Hepatocyte (in vitro differentiated cells): ENCODE measurements around the gene GFER. TPM values are rescaled to one million over a fixed set of nuclear protein-coding genes. Genes with fewer than 3 reads are reported as not detected.
"Not testable (repeated sequence)": the region's sequence is repeated elsewhere in the genome, so short reads cannot be mapped to it uniquely, and the experiment has no call there.

Experiments used
- DNase-seq: peaks from one replicate; pipeline ENCODE4 v3.0.0-alpha.2; 2016; ENCODE audit warnings: low spot score
- H2AFZ ChIP-seq: fragments of 200-600 bp; sonication (generic); 2 replicates; pipeline ENCODE4 v1.6.0; 2016; ENCODE audit warnings: antibody characterized with exemption, mild to moderate bottlenecking
- H3K27ac ChIP-seq: fragments of 200-600 bp; sonication (generic); 2 replicates; pipeline ENCODE4 v1.5.1; 2016; ENCODE audit warnings: mild to moderate bottlenecking
- H3K27me3 ChIP-seq: fragments of 200-600 bp; sonication (generic); 2 replicates; pipeline ENCODE4 v1.6.1; 2016
- H3K36me3 ChIP-seq: fragments of 200-600 bp; sonication (generic); replicated peaks from 2 replicates; pipeline ENCODE4 v1.5.1; 2016; ENCODE audit warnings: low read depth; ENCODE audit not compliant: insufficient read depth
- H3K4me1 ChIP-seq: fragments of 200-600 bp; sonication (generic); 2 replicates; pipeline ENCODE4 v1.5.1; 2016; ENCODE audit warnings: mild to moderate bottlenecking, moderate library complexity; ENCODE audit not compliant: insufficient read depth
- H3K4me2 ChIP-seq: fragments of 200-600 bp; sonication (generic); 2 replicates; pipeline ENCODE4 v1.6.0; 2016
- H3K4me3 ChIP-seq: fragments of 200-600 bp; sonication (generic); 2 replicates; pipeline ENCODE4 v1.5.1; 2016; ENCODE audit warnings: mild to moderate bottlenecking
- H3K79me2 ChIP-seq: fragments of 200-600 bp; sonication (generic); 2 replicates; pipeline ENCODE4 v1.6.0; 2017; ENCODE audit warnings: mild to moderate bottlenecking
- H3K9me2 ChIP-seq: fragments of 200-600 bp; sonication (generic); replicated peaks from 2 replicates; pipeline ENCODE4 v1.6.0; 2017; ENCODE audit warnings: mild to moderate bottlenecking; ENCODE audit not compliant: insufficient read depth
- H3K9me3 ChIP-seq: fragments of 200-600 bp; sonication (generic); 2 replicates; pipeline ENCODE4 v1.5.1; 2016; ENCODE audit warnings: low read depth, mild to moderate bottlenecking
- H4K20me1 ChIP-seq: fragments of 200-600 bp; sonication (generic); 2 replicates; pipeline ENCODE4 v1.6.0; 2016; ENCODE audit warnings: mild to moderate bottlenecking; ENCODE audit not compliant: insufficient read depth, poor library complexity, severe bottlenecking
- CTCF ChIP-seq: fragments of 200-600 bp; sonication (generic); IDR thresholded peaks from 2 replicates; pipeline ENCODE4 v1.5.1; 2016; ENCODE audit warnings: antibody characterized with exemption, mild to moderate bottlenecking; ENCODE audit not compliant: poor library complexity
- EZH2 ChIP-seq: fragments of 200-600 bp; sonication (generic); IDR thresholded peaks from 2 replicates; pipeline ENCODE4 v1.6.1; 2016; ENCODE audit warnings: antibody characterized with exemption, mild to moderate bottlenecking, borderline replicate concordance
- EZH2phosphoT487 ChIP-seq: fragments of 200-600 bp; sonication (generic); IDR thresholded peaks from one replicate; pipeline ENCODE4 v1.6.1; 2018; ENCODE audit warnings: antibody characterized with exemption, mild to moderate bottlenecking, low read depth, moderate library complexity; ENCODE audit not compliant: unreplicated experiment, severe bottlenecking
- WGBS: methylation state at CpG from one replicate; pipeline ENCODE4 v1.1.6; 2016; ENCODE audit warnings: low lambda C conversion rate; ENCODE audit errors: missing lambda C conversion rate; 5-methylcytosine and 5-hydroxymethylcytosine counted together
- polyA plus RNA-seq: library from polyadenylated mRNA; unstranded; fragments of >200 nt; fragmentation: Nextera tagmentation; extraction: Ambion mirVana; gene quantifications from 2 replicates; pipeline ENCODE4 v1.2.1, GENCODE V29; 2016
- total RNA-seq: library from RNA; depleted of rRNA; stranded (reverse); fragments of >200 nt; gene quantifications from 2 replicates; pipeline ENCODE4 v1.2.3, GENCODE V29; 2014

The GFER gene
- total and polyA plus RNA-seq, 2 experiments from 2014 or later, result 34.9 to 44.0 TPM

- Histone ChIP-seq H3K4me1 (peaks cover 51% of the 10 kb centered on the region), H3K9me2 (no peaks in the 10 kb centered on the region), H3K27me3 (no peaks in the 10 kb centered on the region), H3K9me3 (no peaks in the 10 kb centered on the region), H3K4me2 (no peak overlapping the region), H3K36me3 (no peaks in the 10 kb centered on the region), H3K79me2 (peaks cover 26% of the 10 kb centered on the region), H4K20me1 (peaks cover 8% of the 10 kb centered on the region), H3K4me3 (no peak overlapping the region), H3K27ac (no peak overlapping the region), H2AFZ (no peak overlapping the region)
- TF ChIP-seq EZH2phosphoT487, result no peak
- no peak for TF ChIP-seq CTCF
- TF ChIP-seq EZH2, result no peak
- WGBS, result 89% methylated on average over 11 of the region's 11 CpGs
- no peak for DNase-seq
Observed at GRCh38 chr16:2031081-2031577, 47.1 kb downstream of the GFER start.

GRCh38 chr16:2032285-2033056 is 48.5 kb downstream of the GFER start:
- Histone ChIP-seq H3K9me2 (no peaks in the 10 kb centered on the region), H3K79me2 (peaks cover 25% of the 10 kb centered on the region), H3K36me3 (no peaks in the 10 kb centered on the region), H3K4me3 (no peak overlapping the region), H3K9me3 (no peaks in the 10 kb centered on the region), H3K4me2 (no peak overlapping the region), H3K27ac (peak overlapping the region; percentile 90), H3K4me1 (peaks cover 55% of the 10 kb centered on the region), H4K20me1 (peaks cover 5% of the 10 kb centered on the region), H3K27me3 (no peaks in the 10 kb centered on the region), H2AFZ (no peak overlapping the region)
- no peak for DNase-seq
- WGBS, result 91% methylated on average over 15 of the region's 15 CpGs
- no peak for TF ChIP-seq CTCF
- TF ChIP-seq EZH2, result no peak
- TF ChIP-seq EZH2phosphoT487, result no peak

GRCh38 chr16:2033057-2033908 is 49.3 kb downstream of the GFER start:
- Histone ChIP-seq H2AFZ (no peak overlapping the region), H3K27me3 (no peaks in the 10 kb centered on the region), H3K4me2 (peak overlapping the region; percentile 63), H4K20me1 (peaks cover under 1% of the 10 kb centered on the region), H3K4me3 (no peak overlapping the region), H3K9me3 (no peaks in the 10 kb centered on the region), H3K79me2 (peaks cover 17% of the 10 kb centered on the region), H3K4me1 (peaks cover 54% of the 10 kb centered on the region), H3K27ac (peak overlapping the region; percentile 90), H3K9me2 (no peaks in the 10 kb centered on the region), H3K36me3 (no peaks in the 10 kb centered on the region)
- WGBS, result 57% methylated on average over 23 of the region's 37 CpGs
- peak; percentile 71 for DNase-seq
- TF ChIP-seq CTCF (no peak), EZH2phosphoT487 (no peak), EZH2 (no peak)

- Histone ChIP-seq H3K27ac (peak overlapping the region; percentile 90), H3K4me2 (peak overlapping the region; percentile 63), H3K79me2 (peaks cover 11% of the 10 kb centered on the region), H3K4me1 (peaks cover 59% of the 10 kb centered on the region)
- H3K4me3 ChIP-seq, DNase-seq, H3K9me2 ChIP-seq, H3K36me3 ChIP-seq, H3K27me3 ChIP-seq, H4K20me1 ChIP-seq, H3K9me3 ChIP-seq, H2AFZ ChIP-seq: not testable (repeated sequence)
- 64% methylated on average over 9 of the region's 32 CpGs for WGBS
Observed at GRCh38 chr16:2033909-2034695, 50.1 kb downstream of the GFER start.
